LHCN-M2 (cell line): ENCODE data around the gene AIF1. TPM values are rescaled to one million over a fixed set of nuclear protein-coding genes. Genes with fewer than 3 reads are reported as not detected.

ENCODE experiments used
- DNase-seq: peaks from one replicate; pipeline ENCODE4 v3.0.0-alpha.2; 2012; ENCODE audit warnings: low read depth
- total RNA-seq: library from RNA; depleted of rRNA; stranded (reverse); fragments of >200 nt; gene quantifications from 2 replicates; pipeline ENCODE4 v1.2.3, GENCODE V29; 2014

AIF1 gene
- total RNA-seq, 1 experiment from 2014 or later, result not detected

DNA sequence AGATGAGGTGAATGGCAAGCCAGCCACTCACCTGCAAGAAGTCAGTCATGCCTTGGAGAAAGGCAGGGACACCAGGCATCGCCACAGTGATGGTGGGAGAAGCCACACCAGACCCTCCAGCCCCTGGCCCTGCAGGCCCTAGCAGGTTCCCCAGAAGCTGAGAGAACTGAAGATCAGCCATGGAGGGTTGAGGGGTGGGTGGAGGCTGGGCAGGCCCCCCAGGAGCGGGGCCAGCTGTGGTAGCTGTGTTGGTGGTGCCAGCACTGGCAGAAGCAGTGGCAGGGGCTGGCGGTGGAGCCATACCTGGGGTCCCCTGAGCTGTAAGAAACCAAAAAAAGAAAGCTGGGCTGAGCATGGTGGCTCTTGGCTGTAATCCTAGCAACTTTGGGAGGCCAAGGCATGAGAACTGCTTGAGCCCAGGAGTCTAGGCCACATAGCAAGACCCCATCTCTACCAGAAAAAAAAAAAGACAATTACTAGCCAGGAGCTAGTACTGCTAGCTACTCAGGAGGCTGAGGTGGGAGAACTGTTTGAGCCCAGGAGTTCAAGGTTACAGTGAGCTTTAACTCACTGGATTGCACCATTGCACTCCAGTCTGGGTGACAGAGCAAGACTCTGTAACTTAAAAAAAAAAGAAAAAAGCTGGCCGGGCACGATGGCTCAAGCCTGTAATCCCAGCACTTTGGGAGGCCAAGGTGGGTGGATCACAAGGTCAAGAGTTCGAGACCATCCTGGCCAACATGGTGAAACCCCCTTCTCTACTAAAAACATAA is 27.9 kb downstream of the AIF1 start:
- DNase-seq, result no peak

DNA sequence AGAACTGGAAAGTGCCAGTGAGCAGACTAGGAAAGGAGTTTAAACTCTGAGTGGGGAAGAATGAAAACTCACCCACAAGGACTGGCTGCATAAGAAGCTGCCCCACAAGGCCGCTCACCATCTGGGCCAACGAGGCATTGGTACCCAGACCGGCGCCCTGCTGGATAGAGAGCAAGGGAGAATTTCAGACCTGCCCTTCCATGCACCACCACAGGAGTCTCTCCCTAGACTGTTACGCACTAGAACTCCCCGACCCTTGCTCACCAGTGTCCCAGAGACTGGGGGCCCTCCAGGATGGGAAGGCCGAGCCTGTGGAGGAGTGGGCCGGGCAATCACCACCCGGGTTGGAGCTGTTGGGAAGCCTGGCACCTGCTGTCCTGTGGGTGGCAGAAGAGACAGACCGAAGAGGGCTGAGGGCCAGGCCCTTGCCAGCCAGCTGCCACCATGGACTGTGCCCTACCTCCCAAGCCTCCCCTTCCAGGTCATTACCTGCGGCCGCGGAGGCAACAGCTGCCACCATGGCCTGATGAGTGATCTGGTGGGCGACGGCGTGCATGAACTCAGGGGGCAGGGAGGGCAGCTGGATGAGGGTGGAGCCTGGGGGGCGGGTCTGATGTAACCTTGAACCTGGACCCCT is 28.9 kb downstream of the AIF1 start:
- no peak for DNase-seq

DNA sequence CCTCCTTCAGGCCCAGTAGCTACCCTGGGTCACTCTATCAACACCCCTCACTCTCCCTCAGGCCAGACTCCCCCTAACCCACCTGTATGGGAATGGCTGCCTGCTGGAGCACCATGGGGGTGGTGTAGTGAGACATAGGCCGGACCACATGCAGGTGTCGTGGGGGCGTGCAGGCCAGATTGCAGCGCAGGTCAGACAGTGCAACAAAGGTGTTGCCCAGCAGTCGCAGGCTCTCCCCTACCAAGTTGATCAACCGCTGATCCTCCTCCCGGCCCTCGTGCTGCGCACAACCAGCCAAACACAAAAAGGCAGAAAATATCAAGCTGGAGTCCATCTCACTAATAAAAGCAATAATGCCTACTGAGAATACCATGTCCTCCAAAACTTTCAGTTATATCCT is 30.3 kb downstream of the AIF1 start:
- no peak for DNase-seq

DNA sequence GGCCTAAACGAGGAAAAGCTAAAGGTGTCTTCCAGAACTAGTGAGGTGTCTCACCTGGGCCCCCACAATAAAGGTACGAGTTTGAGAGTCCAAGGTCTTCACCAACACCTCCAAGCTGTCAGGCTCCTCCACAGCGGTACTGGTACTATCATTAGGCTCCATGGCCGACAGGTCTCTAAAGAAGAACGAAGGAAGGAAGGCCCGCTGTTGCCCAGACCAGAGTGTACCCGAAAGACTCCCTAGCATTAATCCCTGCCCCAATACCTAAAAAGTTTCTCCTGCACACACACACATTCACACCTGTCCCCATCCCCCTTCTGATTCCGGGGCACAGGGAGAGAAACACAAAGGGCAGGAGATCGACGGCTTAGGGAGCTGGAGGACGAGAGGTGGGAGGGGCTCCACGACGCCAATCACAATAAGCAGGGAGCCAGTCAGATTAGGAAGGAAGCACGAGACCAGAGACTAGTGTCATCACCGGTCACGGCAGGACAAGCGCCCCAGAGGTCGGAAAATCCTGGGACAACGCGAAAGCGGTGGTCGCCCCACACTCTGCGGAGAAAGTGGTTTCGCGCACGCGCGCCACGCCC is 36.7 kb downstream of the AIF1 start:
- DNase-seq, result peak; percentile 75

DNA sequence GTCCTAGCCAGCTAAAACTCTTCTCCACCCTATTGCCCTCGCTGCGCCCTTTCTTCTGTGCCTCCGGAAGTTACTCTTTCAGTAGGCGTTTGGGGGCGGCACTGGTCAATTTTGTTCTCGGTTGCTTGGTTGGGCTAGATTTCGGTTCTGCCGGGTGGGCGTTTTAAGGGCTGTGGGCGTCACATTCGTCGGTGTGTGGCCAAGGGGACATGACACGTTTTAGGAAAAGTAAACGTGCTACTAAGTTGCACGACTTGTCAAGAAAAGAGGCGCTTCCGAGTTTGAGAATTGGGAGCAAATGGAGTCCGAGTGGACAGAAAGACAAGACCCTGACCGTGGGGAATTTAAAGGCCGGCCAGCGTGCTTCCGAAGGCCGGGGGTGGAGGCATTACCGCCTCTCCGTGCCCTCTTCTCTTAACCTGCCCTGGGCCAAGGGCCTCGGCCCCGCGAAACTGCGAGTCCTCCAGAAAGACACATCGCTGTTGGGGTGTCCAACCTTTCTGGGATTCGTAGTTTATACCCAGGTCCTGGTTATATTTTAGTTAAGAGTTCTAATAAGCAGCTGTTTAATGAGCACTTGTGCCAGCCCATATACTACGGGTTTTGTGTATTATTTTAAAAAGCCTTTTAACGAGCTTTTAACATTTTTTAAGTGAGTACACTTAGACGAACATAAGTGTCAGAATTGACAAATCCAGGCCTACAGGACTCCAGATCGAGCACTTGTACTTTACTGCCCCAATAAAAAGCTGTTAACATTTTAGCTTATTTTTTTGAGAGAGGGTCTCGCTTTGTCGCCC is 38.1 kb downstream of the AIF1 start:
- no peak for DNase-seq

DNA sequence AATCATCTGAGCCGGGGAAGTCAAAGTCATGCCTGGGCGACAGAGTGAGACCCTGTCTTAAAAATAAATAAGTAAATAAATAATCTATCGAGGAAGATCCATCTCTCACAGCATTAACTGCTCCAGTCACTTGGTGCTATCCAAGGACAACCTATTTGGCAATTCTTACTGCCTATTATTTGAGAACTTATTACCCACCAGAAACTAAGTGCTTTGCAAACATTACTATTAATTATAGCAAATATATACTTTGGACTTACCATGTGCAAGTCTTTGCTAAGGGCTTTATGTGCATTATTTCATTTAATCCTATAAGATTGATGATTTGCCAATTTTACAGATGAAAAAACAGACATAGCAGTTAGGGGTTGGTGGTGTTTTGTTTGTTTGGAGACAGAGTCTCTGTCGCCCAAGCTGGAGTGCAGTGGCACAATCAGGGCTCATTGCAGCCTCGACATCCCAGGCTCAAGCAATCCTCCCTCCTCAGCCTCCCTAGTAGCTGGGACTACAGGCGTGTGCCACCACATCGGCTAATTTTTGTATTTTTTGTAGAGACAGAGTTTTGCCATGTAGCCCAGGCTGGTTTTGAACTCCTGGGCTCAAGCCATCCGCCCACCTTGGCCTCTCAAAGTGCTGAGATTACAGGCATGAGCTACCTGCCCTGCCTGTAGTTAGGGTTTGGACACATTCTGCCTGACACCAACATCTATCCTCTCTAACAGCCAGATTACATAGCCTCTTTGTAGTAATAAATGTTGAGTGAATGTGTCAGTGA is 39.7 kb downstream of the AIF1 start:
- DNase-seq, result no peak

DNA sequence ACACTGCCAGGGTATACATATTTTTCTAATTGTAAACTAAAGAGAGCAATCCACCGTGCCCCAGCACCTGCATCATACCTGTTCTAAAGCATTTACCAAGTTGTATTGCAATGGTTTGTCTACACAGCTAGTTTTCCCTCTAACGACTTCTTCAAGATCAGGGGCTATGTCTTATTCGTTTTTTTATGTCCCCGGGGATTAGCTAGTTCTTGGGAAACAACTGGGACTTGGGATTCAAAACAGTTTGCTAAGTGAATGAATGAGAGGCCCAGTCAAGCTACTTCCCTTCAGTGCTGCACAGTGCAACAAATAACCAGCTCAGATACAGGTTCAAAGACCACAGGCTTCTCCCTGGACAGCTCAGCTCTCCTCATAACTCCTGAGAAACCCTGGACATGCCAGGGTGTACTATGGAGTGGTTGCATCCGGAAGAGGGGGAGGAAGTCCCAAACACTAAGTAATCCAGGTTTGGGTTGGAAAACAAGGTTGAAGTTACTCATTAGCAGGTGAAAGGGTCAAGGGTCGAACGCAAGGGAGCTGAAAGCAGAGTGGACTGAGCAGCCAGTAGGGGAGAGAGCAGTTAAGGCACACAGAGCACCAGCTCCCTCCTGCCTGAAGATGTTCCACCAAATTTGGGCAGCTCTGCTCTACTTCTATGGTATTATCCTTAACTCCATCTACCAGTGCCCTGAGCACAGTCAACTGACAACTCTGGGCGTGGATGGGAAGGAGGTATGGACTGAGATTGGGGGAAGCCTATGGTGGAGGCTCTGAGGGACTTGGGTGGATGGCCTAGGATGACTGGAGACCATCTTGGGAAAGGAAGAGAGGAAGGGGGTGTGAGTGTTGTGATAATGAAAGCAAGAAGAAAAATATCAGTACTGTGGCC is 40.6 kb downstream of the AIF1 start, which contains the start of gene APOM:
Gene APOM (plus strand): TSS at position 546 of the 889 bp plus-strand sequence. CDS start 73 bp downstream, at position 619.
- no peak for DNase-seq

DNA sequence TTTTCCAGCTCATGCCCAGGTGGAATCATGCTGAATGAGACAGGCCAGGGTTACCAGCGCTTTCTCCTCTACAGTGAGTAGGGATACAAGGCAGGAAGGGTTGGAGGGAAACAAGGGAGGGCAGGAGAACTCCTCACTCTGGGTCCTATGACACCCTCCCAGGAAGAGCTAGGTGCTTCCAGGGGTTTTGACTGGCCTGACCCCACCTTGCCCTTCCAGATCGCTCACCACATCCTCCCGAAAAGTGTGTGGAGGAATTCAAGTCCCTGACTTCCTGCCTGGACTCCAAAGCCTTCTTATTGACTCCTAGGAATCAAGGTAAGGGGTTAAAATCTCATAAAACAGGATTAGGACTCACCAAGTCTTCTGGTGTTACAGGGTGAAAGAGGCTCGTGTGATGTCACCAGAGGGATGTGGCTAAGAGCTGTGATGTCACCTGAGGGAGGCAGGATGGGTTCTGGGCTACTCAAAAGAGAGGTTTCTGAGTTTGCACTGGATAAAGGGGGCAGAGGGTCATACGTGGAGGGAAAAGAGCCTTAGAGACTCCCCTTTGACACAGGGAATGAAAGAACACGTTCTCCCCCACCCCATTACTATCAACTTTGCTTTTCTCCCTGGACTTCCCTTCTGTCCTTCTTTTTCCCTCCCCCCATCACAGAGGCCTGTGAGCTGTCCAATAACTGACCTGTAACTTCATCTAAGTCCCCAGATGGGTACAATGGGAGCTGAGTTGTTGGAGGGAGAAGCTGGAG is 42.5 kb downstream of the AIF1 start:
- no peak for DNase-seq

DNA sequence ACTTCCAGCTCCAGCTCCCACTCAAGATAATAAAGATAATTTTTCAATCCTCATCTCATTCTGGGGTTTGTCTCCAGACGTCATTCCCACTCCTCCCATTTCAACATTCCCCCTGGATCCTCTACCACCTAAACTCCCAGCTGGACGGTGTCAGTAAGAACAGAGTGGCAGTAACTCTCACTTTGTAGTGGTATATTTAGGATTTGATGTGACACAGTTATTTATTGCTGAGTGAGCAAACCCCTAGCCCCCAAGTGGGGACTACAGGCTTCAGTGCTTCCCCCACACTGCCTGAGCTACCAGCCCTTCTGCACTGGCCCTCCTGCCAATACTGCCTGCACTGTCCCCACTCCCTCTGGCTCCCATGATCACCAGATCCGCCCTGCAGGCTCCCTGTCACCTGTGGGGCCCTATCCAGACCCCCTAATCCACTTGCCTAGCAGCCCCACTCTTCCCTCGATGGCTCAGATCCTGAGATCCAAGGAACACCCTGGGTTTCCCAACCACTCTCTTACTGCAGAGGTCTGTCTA is 43.2 kb downstream of the AIF1 start:
- no peak for DNase-seq

DNA sequence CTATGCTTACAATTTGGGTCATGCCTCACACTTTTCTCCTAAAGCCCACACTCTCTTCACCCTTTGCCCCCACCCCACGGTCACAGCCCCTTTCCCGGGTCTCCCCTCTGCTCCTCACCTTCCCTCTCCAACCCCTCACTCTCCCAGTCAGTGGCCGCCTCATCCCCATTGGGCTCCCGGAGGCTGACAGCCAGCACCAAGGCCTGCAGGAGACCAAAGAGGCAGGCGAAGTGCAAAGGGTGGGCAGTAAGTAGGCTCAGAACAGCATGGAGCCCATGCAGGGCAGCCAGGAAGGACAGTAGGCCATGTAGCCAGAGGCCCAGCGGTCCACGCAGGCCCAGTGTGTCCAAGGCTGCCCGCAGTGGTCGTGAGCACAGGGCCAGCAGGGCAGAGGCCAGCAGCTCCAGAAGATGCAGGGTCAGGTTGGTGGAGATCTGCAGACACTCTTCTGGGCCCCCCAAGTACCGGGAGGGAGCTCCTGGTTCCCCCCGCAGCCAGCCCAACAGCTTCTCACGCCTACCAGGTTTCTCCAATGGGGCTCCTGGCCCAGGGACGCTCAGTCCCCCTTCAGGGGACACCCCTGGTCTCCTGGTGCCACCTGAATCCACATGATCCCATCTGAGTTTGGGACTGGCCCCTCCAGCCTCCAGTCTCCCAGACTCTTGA is 44.1 kb downstream of the AIF1 start:
- no peak for DNase-seq

DNA sequence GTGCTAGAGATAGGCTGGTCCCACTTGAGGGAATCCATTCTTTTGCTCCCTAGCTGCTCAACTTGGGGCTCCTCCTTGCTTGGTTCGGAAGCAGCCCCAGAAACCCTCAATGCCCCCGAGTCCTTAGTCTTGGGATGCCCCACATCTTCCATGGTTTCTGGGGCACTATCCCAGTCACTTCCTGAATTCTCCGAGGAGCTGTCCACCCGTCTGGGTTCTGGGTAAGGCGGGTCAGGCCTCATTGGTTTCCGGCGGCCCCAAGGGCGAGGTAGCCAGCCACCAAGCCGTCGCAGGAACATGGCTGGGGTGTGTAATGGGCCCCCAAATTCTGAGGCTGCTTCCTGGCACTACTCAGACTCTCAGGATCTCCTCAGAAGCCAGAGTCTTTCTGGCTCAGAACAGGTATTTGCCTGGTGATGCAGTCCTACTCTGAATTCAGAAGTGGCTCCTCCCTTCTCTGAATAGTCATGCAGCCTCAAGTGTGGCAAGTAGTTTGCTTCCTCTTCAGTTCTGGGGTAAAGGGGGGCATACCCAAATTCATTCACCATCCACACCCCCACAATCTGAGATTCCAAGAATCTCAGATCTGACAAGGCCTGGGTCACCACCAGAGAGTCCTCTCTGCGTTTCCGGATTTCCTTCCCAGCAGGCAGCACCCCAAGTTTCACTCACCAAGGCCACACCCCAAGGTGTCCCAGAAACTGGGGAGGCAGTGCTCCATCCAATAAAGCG is 44.8 kb downstream of the AIF1 start:
- DNase-seq, result peak; percentile 28

DNA sequence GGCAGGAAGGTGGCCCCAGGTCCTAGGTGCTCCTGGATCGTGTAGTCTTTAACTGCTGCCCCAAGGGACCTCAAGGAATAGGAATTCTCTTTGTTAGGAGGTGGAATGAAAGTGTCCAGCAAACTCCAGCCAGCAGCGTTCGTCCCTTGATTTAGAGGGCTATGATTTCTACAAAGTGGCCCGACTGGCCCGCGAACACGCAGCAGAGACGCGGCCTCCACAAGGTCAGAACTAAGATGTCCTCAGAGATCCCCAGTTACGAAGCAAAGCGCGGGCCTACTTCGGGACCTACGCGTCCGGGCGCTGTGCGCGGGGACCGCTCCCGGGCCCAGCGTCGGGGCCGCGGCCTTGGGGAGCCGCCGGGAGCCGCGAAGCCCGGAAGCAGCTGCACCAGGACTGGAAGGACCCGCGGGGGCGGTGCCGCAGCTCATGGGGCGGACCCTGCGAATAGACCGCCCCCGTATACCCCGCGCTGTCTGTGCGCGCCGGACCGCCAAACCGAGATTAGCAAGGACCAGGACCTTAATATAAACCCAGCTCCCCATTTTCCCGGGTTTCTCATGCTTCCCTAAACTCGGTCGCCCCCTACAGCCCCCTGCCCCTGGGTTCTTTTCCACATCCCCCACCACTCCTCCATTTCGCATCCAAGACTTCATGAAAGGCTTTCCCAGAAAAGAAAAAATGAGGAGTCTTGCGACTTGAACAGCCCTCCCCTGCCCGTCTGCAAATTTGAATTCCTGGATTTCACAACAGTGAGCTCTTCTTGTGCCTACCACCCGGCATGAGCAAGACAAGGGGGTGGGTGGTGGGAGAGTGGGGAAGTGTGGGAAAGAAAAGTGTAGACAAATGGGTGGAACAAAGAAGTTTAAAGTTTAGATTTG is 45.6 kb downstream of the AIF1 start, which contains the start of gene C6orf47:
Gene C6orf47 (minus strand): TSS at position 398 of the 881 bp plus-strand sequence. CDS start 831 bp downstream, outside the sequence.
- peak; percentile 83 for DNase-seq

DNA sequence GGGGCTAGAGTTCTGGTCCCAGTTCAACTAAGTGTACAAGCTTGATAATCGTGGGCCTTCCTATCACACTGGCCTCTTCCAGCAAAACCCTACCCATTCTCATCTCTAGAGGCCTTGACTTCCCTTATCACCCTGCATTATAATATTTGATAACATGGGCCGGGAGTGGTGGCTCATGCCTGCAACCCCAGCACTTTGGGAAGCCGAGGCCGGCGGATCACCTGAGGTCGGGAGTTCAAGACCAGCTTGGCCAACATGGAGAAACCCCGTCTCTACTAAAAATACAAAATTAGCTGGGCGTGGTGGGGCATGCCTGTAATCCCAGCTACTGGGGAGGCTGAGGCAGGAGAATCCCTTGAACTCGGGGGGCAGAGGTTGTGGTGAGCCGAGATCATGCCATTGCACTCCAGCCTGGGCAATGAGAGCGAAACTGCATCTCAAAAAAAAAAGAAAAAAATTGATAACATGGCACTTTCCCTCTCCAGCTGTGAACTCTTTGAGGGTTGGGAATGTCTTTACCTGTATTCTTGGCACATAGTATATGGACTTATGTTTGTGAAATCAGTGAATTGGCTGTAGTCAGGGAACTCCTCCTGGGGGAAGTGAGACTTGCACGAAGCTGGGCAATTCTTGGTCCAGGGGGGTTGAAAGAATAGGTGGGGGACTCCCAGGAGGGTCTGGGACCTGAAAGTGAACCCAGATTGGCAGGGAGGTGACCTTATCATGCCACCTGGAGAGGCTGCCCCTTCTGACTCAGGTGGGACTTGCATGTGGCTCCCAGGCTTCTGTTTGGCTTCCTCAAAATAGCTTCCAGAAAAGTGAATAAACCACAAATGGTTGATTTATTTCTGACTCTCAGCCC is 46.5 kb downstream of the AIF1 start:
- no peak for DNase-seq

DNA sequence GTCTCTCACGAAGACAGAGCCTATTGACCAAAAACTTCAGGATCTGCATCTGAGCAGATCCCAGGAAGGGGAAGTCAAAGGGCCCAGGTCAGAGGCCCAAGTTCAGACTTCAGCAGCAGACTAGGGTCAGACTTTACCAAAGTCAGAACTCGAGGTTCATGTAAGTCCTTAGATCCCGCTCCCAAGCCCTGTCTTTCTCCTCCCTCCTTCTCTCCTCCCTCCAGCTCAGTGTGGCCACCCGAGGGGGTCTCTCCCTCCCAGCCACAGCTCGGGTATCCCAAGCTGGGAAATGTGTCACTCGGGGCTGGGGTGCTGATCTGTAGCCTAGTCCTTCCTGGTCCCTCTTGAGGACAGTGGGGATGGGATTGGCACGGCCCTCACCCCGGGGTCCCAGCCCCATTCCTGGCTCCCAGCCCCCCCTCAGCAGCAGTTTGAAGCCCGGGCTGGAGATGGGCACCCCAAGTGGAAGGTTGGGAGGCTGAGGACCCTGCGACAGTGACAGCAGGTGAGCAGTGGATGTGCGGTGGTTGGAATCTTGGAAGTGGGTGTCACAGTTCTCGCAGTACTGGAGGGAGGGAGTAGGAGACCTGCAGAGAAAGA is 47.2 kb downstream of the AIF1 start:
- DNase-seq, result no peak
